ENCODE data around the gene MCC.

The MCC gene

GRCh38 chr5:113119246-113119924 lies 368.9 kb downstream of the MCC start:
- no peak for DNase-seq (ENCODE audit: low read depth in 1 of 2, low spot score in 1 of 2)

DNA sequence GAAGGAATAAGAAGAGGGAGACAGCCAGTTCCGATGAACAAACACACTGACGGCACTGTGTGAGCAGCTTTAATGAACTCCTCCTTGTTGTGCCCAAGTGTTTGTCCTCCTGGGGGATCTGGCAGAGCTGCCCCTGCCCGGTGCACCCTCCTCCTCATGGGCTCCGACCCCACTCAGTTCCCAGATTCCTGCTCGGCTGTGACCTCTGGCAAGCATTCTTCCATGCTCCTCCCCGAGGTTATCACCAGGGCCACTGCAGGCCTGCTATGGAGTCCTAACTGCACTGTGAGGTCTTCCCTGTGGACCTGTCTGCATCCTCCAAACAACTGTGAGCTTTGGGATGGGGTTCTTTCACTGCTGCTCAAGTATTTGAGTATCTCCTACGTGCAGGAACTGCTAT lies 369.5 kb downstream of the MCC start:
- DNase-seq (ENCODE audit: low read depth in 1 of 2, low spot score in 1 of 2): no peak

GRCh38 chr5:113118298-113118697 lies 370.0 kb downstream of the MCC start:
- no peak for DNase-seq (ENCODE audit: low read depth in 1 of 2, low spot score in 1 of 2)

DNA sequence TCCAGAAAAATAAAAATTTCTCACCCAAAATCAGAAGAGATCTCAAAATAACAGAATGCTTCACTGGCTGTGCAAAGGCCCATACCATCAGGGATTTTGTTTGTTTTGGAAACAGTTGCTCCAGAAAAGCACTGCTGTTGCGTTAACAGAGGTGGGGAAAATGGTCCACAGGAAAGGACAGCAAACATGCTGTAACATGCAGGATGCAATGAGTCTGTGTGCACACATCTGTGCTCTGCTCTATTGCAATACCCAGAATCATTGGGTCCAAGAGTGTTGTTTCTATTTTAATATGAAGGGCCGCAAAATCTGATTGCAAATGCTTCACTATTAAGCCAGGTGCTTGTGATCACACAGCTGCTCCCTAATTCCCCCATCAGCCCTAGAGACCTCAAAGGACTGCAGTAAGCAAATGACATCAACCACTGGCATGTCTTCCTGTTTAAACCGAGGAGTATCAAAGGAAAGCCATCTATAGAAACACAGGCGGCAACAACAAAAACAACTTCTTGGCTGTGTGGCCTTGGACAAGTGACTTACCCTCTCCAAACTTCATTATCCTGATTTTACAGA lies 370.6 kb downstream of the MCC start:
- no peak for DNase-seq (ENCODE audit: low read depth in 1 of 2, low spot score in 1 of 2)

DNA sequence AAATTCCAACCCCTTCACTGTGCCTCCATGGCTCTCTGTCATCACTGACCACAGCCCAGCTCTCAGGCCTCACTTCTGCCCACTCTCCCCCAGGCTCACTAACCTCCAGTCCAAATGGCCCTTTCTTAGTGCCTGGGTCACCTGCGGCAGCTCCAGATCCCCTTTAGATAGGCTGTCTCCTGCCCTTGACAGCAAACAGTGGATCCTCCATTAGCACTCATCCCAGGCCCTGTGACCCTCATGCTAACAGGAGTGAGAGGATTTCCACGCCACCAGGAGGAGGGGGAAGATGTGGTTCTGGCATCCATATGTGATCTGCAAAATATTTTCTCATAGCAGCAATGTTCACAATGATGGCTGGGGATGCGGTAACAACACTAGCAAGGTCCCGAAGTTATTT lies 372.3 kb downstream of the MCC start:
- DNase-seq (ENCODE audit: low read depth in 1 of 2, low spot score in 1 of 2): no peak

- DNase-seq (ENCODE audit: low read depth in 1 of 2, low spot score in 1 of 2): no peak
Measured at GRCh38 chr5:113115061-113115460, 373.2 kb downstream of the MCC start.

DNA sequence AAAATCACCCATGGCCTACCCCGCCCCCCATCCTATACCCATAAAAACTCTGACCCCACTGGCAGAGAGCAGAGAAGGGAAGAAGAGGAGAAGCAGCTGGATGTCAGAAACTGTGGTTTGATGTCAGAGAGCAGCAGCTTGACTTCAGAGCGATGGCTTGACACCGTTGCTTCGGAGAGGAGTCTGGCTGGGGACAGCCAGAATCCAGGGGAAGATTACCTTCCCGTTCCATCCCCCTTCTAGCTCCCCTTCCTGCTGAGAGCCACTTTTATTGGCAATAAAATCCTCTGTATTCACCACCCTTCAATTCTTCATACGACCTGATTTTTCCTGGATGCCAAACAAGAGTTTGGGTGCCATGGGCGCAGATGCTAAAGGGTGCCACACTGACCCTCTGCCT lies 373.7 kb downstream of the MCC start:
- DNase-seq (ENCODE audit: low read depth in 1 of 2, low spot score in 1 of 2): no peak

DNA sequence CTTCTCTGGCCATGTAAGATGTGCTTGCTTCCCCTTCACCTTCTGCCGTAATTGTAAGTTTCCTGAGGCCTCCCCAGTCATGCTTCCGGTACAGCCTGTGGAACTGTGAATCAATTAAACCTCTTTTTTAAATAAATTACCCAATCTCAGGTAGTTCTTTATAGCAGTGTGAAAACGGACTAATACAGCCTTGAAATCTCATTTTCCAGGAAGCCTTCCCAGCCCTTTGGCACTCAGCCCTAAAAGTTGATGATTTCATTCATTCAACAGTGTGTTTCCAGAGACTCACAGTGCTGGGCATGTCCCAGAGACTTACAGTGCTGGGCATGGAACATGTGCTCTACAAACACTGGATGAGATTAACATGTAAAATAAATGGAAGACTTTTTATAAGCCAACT lies 375.8 kb downstream of the MCC start:
- DNase-seq (ENCODE audit: low read depth in 1 of 2, low spot score in 1 of 2): no peak

GRCh38 chr5:113110117-113110516 lies 378.1 kb downstream of the MCC start:
- DNase-seq (ENCODE audit: low read depth in 1 of 2, low spot score in 1 of 2): no peak

DNA sequence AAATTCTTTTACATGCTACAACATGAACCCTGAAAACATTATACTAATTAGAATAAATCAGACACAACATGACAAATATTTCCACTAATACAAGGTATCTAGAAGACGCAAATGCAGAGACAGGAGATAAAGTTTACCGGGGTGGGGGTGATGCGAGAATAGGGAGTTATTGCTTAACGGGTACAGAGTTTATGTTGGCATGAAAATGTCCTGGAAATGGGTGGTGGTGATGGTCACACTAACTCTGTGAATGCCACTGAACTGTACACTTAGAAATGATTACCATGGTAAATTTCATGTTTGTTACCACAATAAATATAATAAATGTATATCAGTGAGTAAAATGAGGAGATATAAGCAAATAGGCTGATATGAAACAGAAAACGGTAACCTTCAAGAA lies 378.9 kb downstream of the MCC start:
- no peak for DNase-seq (ENCODE audit: low read depth in 1 of 2, low spot score in 1 of 2)

DNA sequence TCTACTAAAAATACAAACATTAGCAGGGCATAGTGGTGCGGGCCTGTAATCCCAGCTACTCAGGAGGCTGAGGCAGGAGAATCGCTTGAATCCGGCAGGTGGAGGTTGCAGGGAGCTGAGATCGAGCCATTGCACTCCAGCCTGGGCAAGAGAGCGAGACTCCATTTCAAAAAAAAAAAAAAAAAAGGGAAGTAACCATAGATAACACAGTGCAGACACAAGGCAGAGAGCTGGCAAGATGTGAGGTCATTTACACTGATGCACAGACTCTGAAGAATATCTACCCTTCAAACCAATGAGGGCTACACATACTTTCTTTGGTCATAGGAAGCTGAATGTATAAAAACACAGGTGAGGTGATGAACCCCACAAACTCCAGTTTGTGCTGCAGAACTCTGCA lies 379.8 kb downstream of the MCC start:
- DNase-seq (ENCODE audit: low read depth in 1 of 2, low spot score in 1 of 2): no peak

- no peak for DNase-seq (ENCODE audit: low read depth in 1 of 2, low spot score in 1 of 2)
Measured at GRCh38 chr5:113106821-113107220, 381.4 kb downstream of the MCC start.

DNA sequence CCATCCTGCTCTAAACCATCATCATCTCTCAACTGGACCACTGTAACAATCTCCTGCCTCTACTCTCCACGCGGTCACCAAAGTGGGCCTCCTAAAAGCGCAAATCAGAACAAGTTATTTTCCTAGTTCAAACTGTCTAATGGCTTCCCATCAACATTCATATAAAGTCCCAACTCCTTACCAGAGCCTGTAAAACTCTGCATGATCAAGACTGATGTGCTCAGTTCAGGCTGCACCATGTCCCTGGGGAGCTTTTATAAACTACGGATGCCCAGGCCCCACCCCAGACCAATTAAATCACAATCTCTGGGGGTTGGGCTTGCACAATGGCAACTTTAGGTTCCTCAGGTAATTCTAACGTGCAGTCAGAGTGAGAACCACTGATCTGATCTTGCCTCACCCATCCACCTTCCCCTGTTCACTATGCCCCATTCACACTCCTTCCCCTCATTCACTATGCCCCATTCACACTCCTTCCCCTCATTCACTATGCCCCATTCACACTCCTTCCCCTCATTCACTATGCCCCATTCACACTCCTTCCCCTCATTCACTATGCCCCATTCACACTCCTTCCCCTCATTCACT lies 382.5 kb downstream of the MCC start:
- no peak for DNase-seq (ENCODE audit: low read depth in 1 of 2, low spot score in 1 of 2)

DNA sequence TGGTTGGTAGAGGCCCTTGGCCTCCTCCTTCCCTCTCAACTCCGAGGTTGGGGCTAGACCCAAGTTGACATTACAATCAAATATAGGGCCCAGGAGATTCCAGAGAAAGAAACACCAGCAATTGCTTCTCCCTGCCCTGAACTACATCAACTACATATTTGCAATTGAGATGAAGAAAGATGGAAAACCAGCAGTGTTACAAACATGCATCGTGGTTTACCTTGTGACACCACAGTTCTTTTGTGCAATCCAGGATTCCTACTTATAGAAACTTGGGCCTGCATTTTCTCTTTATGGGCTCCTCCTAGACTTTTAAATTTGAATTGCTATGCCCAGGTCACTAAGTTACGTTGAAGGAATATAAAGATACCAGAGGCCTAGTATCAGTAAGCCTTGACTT lies 384.9 kb downstream of the MCC start:
- DNase-seq (ENCODE audit: low read depth in 1 of 2, low spot score in 1 of 2): no peak

DNA sequence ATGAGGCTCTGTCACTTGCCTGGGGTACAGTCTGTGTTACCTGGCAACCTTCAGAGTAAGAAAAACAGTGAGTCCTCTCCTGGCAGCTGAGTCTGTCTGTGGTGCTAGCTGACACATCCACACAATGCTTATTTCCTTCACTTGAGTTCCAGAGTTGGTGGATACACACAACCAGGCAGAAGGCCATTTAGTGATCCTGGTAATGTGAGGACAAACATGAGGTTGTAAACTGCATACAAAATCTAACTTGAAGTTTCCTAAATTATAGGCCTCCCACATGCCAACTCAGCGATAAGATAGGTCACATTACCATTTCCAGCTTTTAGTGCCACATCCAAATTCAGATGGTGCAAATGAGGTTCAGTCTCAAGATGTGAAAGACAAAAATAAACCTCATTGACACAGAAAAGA lies 386.1 kb downstream of the MCC start:
- no peak for DNase-seq (ENCODE audit: low read depth in 1 of 2, low spot score in 1 of 2)

GRCh38 chr5:113100981-113101380 lies 387.3 kb downstream of the MCC start:
- no peak for DNase-seq (ENCODE audit: low read depth in 1 of 2, low spot score in 1 of 2)

GRCh38 chr5:113099822-113100221 lies 388.4 kb downstream of the MCC start:
- DNase-seq (ENCODE audit: low read depth in 1 of 2, low spot score in 1 of 2): no peak

GRCh38 chr5:113098378-113098777 lies 389.9 kb downstream of the MCC start:
- DNase-seq (ENCODE audit: low read depth in 1 of 2, low spot score in 1 of 2): no peak

GRCh38 chr5:113095831-113096230 lies 392.4 kb downstream of the MCC start:
- no peak for DNase-seq (ENCODE audit: low read depth in 1 of 2, low spot score in 1 of 2)

GRCh38 chr5:113093558-113093957 lies 394.7 kb downstream of the MCC start:
- no peak for DNase-seq (ENCODE audit: low read depth in 1 of 2, low spot score in 1 of 2)

GRCh38 chr5:113092683-113093082 lies 395.6 kb downstream of the MCC start:
- DNase-seq (ENCODE audit: low read depth in 1 of 2, low spot score in 1 of 2): no peak

DNA sequence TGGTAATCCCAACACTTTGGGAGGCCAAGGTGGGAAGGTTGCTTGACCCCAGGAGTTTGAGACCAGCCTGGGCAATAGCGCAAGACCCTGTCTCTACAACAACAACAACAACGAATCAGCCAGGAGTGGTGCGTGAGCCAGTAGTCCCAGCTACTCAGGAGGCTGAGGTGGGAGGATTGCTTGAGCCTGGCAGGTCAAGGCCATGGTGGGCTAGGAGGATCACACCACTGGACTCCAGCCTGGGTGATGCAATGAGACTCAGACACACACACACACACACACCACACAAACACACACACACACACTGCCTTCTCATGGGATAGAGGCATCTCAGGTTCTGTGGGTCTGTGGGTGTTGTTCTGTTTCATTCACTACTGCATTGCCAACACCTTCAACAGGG lies 396.6 kb downstream of the MCC start:
- DNase-seq (ENCODE audit: low read depth in 1 of 2, low spot score in 1 of 2): no peak

Data from stimulated activated CD4-positive, alpha-beta T cell treated with anti-CD3 and anti-CD28 coated beads, Interleukin-15, amount 100 ng/mL, for 1 hour (primary cell).